Measurements from ENCODE around the gene KIF2A. TPM values are rescaled to one million over a fixed set of nuclear protein-coding genes. Genes with fewer than 3 reads are reported as not detected.

Gene KIF2A
- total and polyA plus RNA-seq, 2 of the 13 experiments (the other 11 are each of a cell fraction or from before 2014, with no cell fraction given): 8.5 to 19.2 TPM

DNA sequence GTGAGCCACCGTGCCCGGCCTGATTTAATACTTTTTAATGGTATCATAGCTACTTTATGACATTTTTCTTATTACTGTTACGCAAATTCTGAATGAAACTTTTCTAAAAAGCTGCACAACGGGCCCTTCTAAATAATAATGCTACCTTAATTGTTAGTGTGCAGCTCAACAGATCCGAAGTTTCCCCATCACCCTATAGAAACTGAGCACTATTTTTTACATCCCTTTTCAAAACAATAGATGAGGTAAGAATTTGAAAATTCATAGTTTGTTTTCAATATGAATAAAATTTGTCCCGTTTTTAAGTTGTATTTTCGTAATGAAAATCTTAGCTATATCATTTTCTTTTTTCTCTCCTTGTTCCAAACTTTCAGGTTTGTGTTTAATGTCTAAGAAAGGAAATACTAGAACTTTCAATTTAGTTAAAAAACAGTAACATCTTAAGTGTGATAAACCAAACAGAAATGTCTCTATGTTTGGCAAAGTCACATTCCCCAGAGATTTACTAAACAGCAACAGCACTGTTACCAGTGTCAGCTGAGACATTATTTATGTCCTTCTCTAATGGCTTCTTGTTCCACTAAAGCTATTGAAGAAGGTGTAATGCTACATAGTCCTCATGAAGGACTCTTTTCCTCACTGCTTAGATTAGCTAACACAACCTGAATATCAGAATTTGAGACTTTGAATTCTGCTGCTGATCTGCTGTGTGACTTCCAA is 22.9 kb downstream of the KIF2A start:
- H3K4me1 ChIP-seq (ENCODE audit: insufficient read depth, low read length): no peaks in the 10 kb centered on the region
- H2AFZ ChIP-seq (ENCODE audit: low read length): no peak overlapping the region
- H3K9me3 ChIP-seq (ENCODE audit: low read length): no peaks in the 10 kb centered on the region
- CTCF ChIA-PET (ENCODE audit: low intra/inter-chr PET ratio, low total read pairs): no interaction called here
- H3K27ac ChIP-seq (ENCODE audit: extremely low read length, insufficient read depth, low read length): no peak overlapping the region
- TF ChIP-seq TAF1 (CRISPR knock-in tag; IDR thresholded peaks at IDR 0.05) (no peak), ZNF607 (CRISPR knock-in tag; IDR thresholded peaks at IDR 0.05; ENCODE audit: borderline replicate concordance) (no peak), ARID2 (CRISPR knock-in tag; IDR thresholded peaks at IDR 0.05; ENCODE audit: borderline replicate concordance) (no peak), ZNF333 (CRISPR knock-in tag; IDR thresholded peaks at IDR 0.05; ENCODE audit: borderline replicate concordance) (no peak), CBFB (CRISPR knock-in tag; IDR thresholded peaks at IDR 0.05) (no peak), BORCS8-MEF2B (CRISPR knock-in tag; IDR thresholded peaks at IDR 0.05) (no peak), PTBP1 (IDR thresholded peaks at IDR 0.05; ENCODE audit: low read depth, low read length, poor library complexity, severe bottlenecking) (no peak), ZNF446 (CRISPR knock-in tag; IDR thresholded peaks at IDR 0.05) (no peak), SOX6 (IDR thresholded peaks at IDR 0.05) (no peak), SOX6 (CRISPR knock-in tag; IDR thresholded peaks at IDR 0.05) (no peak), ZNF367 (CRISPR knock-in tag; IDR thresholded peaks at IDR 0.05; ENCODE audit: borderline replicate concordance) (no peak)
- TF ChIP-seq, protein P1, sequence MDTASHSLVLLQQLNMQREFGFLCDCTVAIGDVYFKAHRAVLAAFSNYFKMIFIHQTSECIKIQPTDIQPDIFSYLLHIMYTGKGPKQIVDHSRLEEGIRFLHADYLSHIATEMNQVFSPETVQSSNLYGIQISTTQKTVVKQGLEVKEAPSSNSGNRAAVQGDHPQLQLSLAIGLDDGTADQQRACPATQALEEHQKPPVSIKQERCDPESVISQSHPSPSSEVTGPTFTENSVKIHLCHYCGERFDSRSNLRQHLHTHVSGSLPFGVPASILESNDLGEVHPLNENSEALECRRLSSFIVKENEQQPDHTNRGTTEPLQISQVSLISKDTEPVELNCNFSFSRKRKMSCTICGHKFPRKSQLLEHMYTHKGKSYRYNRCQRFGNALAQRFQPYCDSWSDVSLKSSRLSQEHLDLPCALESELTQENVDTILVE (CRISPR knock-in tag; IDR thresholded peaks at IDR 0.05): no peak
- TF ChIP-seq, protein P2, sequence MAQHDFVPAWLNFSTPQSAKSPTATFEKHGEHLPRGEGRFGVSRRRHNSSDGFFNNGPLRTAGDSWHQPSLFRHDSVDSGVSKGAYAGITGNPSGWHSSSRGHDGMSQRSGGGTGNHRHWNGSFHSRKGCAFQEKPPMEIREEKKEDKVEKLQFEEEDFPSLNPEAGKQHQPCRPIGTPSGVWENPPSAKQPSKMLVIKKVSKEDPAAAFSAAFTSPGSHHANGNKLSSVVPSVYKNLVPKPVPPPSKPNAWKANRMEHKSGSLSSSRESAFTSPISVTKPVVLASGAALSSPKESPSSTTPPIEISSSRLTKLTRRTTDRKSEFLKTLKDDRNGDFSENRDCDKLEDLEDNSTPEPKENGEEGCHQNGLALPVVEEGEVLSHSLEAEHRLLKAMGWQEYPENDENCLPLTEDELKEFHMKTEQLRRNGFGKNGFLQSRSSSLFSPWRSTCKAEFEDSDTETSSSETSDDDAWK (CRISPR knock-in tag; IDR thresholded peaks at IDR 0.05): no peak
- intact Hi-C loops (cut with micrococcal nuclease; ENCODE audit: unreplicated experiment) (no loop called here), in situ Hi-C loops (cut with HindIII; ENCODE audit: extremely low pct_ligation_motif_present, low pct_unique_long_range_greater_than_20kb) (no loop called here)
- H3K4me3 ChIP-seq (replicated peaks in 1 of 3; ENCODE audit: insufficient read depth in 1 of 3, low read depth in 2 of 3, low read length in 3 of 3): no peak overlapping the region
- H3K79me2 ChIP-seq (ENCODE audit: insufficient read depth, low read length): peaks cover 5% of the 10 kb centered on the region
- H4K20me1 ChIP-seq (ENCODE audit: insufficient read depth, low read length): peaks cover 18% of the 10 kb centered on the region; the same call in 1 of the 2 replicates
- H3K36me3 ChIP-seq (replicated peaks in 1 of 2; ENCODE audit: control insufficient read depth in 1 of 2, insufficient read depth in 2 of 2, low read length in 2 of 2): no peaks in the 10 kb centered on the region
- no peak overlapping the region for H3K9ac ChIP-seq (ENCODE audit: insufficient read depth, low read depth, low read length)
- no peaks in the 10 kb centered on the region for H3K27me3 ChIP-seq (ENCODE audit: control insufficient read depth in 1 of 2, insufficient read depth in 2 of 2, low read length in 2 of 2)
- DNase-seq (ENCODE audit: low spot score): no peak
- no peak overlapping the region for H3K4me2 ChIP-seq (ENCODE audit: low read depth, low read length)
- WGBS (ENCODE audit: low lambda C conversion rate): 83% methylated on average over 7 of the region's 7 CpGs
- FAIRE-seq: no peak
- ATAC-seq: no peak
- POLR2A ChIA-PET: no interaction called here
- BruUV-seq (replicated peaks): no TSS peak
